Inflammatory macrophage treated with lipopolysaccharide for 4 hours (primary cell): ENCODE measurements around the gene PITPNB.

Source experiments
- DNase-seq: peaks from one replicate; pipeline ENCODE4 v3.0.0-alpha.2; 2020

Gene PITPNB

DNA sequence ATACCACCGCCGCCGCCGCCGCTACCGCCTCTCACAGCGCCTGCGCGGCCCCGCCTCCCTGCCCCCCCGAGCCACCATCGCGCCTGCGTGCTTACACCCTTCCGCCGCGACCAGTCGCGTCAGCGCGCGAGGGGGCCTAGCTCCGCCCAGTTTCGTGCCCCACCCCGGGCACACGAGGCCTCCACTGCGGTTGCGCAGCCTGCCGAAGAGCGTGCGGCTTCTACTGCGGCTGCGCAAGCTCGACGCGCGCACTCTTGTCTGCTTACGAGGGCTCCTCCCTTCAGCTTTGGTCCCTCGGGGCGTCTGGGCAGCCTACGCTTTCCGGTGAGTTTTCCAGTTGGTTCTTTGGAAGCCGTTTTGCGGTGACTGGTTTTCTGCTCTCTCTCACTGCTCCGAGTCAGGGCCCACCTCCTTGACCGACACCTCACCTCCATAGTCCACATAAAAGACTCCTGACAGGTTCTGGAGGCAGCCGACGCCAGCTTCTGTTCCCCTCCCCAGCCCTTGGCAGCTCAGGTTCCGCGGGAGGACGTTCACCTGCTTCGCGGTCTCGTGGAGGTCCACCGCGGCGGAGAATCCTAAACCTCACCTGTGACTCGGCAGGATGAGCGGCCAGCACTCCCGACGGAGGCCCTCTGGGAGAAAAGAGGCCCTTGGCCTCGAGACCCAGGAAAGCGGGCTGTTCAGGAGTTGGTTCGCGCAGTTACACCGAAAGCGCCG, at the start of gene PITPNB:
Gene PITPNB (minus strand): TSS at position 35 of the 720 bp plus-strand sequence. CDS start 65 bp downstream, outside the sequence.
- DNase-seq, result peak; percentile 98

DNA sequence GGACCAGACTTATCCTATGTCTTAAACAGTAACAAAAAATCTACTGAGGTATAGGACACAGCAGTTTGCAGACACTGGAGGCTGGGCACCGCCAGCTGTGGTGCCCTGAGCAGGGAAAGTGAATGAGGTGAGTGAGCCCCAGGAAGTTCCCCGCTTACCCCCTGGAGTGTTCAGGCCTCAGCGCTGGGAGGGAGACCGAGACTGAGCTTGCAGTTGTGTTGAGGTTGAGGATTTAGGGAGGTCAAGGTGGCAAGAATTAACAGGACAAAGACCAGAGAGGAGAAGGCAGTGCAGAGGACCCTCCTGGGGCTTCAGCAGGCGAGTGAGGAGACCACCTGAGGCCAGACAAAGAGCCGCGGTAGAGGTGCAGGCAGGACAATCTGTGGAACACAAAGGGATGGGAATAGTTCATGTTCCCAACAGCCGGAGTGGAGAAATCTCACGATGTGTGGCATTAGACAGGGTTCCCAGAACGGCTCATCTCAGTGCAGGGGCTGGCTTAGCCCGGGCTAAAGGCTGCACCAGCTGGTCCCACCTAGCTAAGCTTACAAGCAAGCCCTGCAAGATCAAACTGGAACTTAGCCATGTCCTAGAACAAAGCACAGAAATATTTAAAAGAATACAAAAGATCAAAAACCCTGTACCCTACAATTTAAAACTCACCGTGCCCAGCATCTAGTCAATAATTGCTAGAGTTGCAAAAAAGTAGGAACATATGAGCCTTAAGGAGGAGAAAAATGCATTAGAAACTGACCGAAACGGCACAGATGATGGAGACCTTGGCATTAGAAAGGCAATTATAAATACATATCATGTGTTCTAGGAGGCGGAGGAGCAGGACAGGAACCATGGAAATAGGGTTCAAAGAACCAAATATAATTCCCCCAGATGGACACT, 47.4 kb upstream of the PITPNB start:
- DNase-seq, result no peak

DNA sequence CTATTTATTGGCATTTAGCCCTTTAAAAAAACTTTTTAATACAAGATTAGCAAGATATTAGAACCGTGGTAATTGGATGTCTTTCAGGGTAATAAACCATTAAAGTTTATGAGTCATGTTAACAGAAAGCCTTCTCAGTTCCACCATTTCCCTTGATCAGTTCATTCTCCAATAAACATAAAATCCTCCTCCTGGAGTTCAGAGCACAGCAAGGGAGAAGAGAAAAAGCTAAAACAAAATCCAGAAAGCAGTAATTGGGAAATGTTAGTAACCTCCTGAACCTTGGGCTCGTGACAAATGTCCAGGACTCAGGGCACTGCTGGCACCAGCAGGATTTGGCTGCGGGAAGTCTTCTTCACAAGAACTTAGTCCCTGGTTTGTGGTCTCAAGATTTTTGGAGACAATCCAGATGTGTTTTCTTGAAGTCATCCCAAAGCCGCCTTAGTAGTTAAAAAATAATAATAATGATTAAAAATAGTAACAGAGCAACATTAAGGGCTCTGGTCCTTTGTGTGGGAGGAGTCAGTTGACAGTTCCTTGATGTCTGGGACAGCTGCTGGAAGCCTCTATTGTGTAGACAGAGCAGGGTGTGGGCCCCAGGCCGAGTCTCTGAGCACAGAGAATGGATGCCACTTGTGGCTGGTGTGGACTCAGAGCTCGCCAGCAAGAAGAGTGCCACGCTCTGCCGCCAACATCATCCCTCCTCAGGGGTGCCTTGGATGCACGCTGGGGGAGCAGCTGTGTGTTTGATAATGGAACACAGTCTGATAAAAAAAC, 43.4 kb upstream of the PITPNB start:
- DNase-seq, result no peak

DNA sequence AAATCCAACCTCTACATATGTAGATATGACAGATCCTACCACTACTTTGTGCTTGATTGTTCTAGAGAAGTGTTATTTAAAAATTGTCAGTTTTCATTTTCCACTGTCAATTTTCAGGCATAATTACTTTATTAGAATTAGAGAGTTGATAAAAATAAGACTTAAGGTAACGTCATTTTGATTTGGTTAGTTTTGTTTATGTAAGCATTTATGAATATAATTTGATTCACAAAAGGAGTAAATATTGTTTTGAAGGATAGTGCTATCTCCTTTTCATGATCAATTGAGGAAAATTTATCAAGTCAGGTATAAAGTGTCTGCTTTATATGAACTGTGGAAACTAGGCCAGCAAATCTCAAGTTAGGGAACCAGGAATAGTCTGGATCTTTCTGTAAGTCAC, 42.6 kb upstream of the PITPNB start:
- no peak for DNase-seq

DNA sequence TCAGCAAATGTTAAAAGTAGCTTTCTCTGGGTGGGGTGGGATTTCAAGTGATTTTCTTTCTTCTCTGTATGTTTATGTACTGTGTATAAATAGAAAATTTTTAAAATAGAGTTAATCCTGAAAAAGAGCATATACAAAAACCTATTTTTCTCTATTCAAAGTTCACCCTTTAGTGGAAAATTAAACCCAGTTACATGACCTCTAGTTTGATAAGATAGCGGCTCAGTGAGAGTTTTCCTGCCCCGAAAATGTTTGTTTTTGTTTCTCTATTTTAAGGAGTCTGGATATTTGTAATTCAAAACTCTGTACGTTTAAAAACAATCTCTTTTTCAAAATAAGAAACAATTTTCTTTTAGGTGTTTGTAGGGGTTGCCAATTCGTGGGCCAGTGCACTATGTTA, 42.1 kb upstream of the PITPNB start:
- no peak for DNase-seq

DNA sequence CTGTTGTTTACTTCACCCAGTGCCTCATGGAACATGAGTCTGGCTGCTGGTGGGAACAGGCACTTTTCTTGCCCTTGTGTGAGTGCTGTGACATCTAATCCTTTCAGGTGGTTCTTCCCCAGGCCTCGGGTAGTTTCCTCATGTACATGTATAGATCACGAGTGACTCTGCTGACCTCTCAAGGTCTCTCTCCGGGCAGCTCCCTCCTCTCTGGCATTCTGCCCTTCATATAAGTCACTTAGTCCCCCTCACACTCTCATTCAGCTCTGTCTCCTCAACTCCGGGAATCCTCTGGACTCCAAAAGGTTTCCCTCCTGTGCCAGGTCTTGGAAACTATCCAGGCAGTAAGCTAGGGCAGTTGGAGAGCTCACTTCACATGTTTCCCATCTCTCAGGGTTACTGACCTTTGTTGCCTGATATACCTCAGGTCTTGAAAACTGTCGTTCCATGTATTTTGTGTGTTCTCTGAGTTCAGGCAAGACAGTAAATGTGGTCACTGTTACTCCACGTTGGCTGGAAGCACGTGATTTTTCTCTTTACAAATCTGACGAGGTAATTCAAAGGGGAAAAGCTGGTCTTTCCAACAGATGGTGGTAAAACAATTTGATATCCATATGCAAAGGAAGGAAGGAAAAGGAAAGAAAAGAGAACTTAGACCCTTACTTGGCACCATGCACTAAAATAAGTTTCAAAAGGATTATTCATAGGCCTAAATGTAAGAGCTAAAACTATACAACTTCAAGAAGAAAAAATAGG, 40.5 kb upstream of the PITPNB start:
- DNase-seq, result no peak

DNA sequence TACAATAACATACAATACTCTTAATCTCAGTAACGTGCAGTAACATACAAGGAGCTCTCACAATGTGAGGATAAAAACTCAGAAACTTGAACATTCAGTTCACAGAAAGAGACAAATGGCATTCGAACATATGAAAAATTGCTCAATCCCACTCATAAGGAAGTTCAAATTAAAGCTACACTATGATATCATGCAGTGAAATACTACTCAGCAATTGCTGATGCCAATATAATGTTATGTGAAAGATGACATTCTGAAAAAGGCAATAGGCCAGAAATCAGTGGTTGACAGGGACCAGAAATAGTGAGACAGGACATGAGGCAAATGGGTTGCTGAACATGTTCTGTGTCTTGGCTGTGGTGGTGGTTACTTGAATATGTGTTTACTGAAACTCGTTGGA, 33.7 kb upstream of the PITPNB start:
- DNase-seq, result peak; percentile 76

DNA sequence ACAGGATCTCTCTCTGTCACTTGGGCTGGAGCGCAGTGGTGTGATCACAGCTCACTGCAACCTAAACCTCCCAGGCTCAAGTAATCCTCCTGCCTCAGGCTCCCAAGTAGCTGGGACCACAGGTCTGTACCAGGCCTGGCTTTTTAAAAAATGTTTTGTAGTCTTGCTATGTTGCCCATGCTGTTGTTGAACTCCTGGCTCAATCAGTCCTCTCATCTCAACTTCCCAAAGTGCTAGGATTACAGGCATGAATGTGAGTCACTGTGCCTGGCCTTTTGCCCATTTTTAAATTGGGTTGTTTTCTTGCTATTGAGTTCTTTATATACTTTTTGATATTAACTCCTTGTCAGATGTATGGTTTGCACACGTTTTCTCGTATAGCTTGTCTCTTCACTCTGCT, 33.0 kb upstream of the PITPNB start:
- DNase-seq, result peak; percentile 56

DNA sequence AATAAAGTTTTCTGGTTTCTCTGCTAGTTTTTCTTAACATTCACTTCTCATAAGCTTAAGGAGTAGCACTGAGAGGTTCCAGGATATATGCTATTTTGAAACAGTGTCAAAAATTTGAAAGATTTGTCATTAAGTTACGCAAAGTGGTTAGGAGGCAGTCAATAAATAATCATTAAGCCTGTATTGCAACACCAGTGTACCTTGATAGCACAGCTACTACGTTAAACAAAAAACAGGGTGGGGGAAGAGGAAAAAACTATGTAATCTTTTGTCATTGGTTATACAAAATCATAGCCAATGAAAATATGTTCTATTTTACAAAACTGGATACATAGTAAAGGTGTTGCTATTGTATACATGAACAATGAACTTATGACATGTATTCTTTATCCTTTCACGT, 30.4 kb upstream of the PITPNB start:
- no peak for DNase-seq

DNA sequence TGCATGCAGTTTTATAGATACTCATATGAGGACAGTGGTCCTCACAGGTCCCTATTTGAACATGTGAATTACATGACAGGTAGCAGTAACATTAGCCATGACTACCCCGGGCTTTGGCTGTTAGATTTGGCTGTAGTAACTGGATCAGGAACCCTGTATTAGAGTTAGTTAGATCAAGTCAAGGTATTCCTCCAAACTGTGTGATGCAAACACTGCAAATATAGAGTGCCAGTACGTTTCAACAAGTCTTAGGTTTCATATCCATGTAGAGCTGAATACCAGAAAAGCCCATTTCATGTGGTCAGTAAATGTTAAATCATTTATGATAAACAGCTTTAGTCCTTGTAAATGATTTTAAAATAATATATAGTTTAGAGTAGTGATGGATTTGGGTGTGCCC, 29.5 kb upstream of the PITPNB start:
- no peak for DNase-seq

DNA sequence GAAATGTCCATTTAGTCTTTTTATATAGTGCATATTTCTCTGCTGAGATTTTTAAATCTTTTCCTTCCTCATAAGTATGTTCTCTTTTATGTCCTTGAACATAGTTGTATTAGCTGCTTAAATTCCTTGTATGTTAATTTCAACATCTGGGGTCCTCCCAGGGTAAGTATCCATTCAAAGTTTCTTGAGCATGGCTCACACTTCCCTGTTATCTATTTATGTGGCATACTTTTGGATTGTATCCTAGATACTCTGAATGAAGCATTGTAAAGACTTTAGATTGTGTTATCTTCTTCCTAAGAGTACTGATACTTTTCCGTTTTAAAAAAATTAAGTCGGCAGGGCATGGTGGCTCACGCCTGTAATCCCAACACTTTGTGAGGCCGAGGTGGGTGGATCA, 28.4 kb upstream of the PITPNB start:
- no peak for DNase-seq

DNA sequence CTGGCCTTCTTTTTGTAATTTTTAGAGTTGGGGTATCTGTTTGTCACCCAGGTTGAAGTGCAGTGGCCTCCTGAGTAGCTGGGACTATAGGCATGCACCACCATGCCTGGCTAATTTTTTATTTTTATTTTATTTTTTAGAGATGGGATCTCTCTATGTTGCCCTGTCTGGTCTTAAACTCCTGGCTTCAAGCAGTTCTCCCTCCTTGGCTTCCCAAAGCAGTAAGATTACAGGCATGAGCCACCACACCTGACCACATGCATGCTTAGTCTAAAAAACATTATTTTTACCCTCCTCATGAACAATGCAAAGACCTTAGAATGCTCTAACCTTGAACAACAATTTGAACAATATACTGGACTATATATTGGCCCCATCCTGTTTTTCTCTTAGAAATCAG, 22.1 kb upstream of the PITPNB start:
- DNase-seq, result no peak

DNA sequence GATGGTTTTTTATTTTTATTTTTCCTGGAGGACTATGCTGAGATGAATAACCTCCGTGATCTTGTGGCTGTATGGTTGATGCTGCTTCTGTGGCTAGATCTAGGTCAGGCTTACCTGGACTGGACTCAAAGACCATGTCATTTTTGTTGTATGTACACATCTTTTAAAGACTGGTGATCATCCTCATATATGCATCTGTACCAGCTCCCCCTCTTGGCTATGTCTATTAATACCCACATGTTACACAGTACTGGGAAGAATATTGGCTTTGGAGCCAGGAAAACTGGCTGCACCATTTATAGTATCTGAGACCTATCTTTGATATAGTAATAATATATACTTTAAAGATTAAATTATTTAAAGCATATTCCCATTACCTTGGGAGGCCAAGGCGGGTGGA, 18.4 kb upstream of the PITPNB start:
- DNase-seq, result no peak

DNA sequence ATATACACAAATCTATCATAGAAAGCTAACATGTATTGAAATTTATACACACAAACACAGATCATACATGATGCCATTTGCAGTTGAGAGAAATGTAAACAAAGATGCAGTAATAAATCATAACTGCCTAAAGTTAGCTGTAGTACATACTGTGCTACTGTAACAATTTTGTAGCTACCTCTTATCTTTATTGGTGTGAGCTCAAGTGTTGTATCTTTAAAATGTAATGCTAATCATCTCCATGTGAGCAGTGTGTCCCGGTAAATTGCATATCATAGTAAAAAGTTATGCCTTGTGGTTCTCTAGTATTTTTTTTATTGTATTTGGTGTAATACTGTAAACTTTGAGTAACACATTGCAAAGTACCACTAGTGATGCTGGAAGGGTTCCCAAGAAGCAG, 16.8 kb upstream of the PITPNB start:
- DNase-seq, result no peak

DNA sequence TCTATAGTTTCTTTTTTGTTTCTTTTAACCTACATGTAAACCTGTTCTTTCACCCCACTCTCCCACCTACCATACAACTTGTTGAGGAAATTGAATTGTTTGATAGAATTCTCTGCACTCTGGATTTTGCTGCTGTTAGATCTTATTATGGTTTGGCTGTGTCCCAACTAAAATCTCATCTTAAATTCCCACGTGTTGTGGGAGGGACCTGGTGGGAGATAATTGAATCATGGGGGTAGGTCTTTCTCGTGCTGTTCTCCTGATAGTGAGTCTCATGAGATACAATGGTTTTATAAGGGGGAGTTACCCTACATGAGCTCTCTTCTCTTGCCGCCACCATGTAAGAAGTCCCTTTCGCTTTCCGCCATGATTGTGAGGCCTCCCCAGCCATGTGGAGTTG, 15.0 kb upstream of the PITPNB start:
- no peak for DNase-seq

DNA sequence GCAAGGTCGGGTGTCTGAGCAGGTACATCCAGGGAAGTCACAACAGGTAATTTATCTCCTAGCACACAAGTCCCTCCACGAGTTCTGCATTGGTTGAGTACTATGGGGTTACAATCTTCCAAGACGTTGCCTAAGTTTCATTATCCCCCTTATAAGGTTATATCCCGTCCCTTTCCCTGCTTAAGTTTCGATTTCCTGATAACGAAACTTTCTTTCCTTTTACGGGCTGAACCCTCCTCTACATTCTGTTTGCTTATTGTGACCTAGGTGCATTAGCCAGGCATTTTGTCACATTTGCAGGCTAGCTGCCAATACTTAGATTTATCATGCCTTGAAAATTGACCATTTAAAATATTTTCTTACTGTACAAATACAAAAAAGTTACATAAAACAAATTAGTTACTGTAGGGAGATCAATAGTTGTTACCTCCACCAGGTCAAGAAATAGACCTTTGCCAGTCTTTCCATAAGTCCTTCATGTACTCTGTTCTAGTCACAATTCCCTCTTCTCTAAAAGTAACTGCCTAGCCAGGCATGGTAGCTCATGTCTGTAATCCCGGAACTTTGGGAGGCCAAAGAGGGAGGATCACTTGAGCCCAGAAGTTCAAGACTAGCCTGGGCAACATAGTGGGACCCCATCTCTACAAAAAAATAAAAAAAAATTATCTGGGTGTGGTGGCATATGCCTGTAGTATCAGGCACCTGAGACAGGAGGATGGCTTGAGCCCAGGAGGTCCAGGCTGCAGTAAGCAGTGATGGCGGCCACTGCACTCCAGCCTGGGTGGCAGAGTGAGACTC, 14.3 kb upstream of the PITPNB start:
- no peak for DNase-seq

DNA sequence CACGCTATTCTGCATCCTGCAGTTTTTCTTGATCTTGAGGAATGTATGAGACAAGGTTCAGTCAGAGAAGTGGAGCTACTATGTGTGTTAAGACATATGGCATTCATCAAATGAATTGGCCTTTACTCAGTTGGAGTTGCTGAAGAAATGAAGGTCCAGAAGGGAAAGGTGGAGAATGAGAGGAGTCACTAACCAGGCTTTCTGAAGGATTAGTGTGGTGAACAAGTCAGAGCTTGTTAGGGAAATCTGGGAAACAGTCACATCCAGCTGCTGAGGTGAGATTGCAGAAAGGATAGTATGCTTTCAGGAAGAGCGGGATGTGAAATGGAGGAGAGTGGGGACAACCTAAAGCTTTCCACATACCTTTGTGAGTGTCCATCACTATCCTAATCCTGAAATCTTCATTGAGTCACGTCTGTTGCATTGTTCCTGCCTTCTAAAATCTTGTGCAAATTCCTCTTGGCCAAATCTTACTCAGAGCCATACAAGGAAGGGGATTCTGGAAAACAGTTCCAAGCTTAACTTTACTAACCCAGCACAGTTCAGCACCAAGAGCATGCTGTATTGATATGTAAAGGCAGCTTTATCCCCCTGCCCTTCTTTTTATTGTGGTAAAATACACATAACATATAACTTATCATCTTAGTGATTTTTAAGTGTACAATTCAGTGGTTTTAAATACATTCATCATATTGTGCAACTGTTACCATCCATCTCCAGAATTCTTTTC, 11.4 kb upstream of the PITPNB start:
- no peak for DNase-seq

DNA sequence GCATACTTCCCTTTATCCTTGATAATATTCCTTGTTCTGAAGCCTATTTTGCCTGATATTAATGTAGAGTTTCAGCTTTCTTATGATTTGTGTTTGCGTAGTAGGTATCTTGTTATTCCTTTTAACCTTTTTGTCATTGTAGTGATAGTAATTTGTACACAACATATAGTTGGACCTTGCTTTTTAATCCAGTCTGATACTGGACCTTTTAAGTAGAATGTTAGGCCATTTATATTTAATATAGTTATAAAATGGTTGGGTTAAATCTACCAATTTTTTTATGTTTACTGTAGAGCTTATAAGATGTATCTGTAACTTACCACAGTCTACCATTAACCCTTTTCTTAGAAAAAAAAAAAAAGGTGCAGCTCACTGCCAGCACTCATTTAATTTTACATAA, 8.6 kb upstream of the PITPNB start:
- no peak for DNase-seq

DNA sequence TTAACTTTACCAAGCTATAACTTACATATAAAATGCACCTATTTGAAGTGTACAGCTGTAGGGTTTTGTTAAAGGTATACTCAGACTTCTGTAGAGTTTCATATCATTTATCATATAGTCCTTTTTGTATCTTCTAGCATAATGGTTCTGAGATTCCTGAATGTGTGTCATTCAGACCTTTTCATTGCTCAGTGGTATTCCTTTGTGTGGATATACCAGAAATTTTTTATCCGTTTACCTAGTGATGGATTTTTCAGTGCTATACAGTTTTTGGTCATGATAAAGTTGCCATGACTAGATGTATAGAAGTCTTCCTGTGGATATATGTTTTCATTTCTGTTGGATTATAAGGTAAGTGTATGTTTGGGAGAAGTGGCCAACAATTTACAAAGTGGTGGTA, 6.3 kb upstream of the PITPNB start:
- DNase-seq, result no peak

DNA sequence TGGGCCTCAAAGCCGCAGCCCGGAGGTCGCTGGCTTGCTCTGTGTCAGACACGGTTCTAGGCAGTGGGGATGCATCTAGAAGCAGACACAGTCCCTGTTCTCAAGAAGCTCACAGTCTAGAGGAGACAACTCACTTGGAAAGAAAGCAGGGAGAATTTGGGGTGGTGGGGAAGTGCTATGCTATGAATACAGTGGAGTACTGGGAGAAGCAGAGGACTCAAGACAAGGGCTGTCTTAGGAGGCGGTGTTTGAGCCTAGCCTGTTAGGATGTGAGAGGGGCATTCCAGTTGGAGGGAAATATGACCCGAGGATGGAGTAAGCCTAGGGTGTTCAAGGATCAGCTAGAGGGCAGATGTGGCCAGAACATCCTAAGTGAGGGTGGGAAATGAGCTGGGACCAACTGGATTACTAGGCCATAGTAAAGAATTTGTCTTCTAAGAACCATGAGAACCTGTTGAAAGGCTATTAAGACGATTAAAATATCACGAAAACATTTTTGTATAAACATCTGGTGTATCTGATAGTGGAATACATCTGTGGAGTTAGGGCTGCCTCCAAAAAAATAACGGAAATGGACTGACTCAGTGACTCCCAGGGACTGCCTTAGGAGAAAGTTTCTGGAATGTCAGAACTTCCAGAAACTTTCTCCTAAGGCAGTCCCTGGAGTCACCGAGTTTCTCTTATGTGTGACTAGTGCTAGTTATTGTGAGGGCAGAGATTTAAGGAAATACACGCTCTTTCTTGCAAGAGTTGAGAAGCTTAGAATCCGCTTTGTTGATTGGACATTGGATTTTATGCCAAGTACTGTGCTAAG, 1.1 kb upstream of the PITPNB start:
- DNase-seq, result peak; percentile 20
